ENCODE data around the gene PITPNM3. TPM values are rescaled to one million over a fixed set of nuclear protein-coding genes. Genes with fewer than 3 reads are reported as not detected.
"Not testable (repeated sequence)": the region's sequence is repeated elsewhere in the genome, so short reads cannot be mapped to it uniquely, and the experiment has no call there.

PITPNM3 gene
- total and polyA plus RNA-seq, 4 donors: 0.38 to 3.6 (median 1.2) TPM

GRCh38 chr17:6489016-6489550, 67.3 kb downstream of the PITPNM3 start:
- intact Hi-C loops (cut with DNase I): no loop called here
- Histone ChIP-seq H3K4me3 (ENCODE audit: low read length in 2 of 2) (no peak overlapping the region), H3K4me1 (ENCODE audit: control insufficient read depth in 1 of 2, insufficient read depth in 2 of 2, low read length in 2 of 2) (no peaks in the 10 kb centered on the region), H3K36me3 (ENCODE audit: control insufficient read depth in 1 of 2, insufficient read depth in 2 of 2, low read length in 1 of 2) (no peaks in the 10 kb centered on the region), H3K27me3 (ENCODE audit: control insufficient read depth in 1 of 2, insufficient read depth in 2 of 2, low read length in 1 of 2) (no peaks in the 10 kb centered on the region), H3K9me3 (ENCODE audit: control insufficient read depth, low read length) (no peaks in the 10 kb centered on the region), H3K27ac (ENCODE audit: low read depth in 1 of 2, low read length in 2 of 2) (no peak overlapping the region)
- ATAC-seq (ENCODE audit: low FRiP score): no peak
- 71 to 73% methylated on average over 6 of the region's 6 CpGs for WGBS, 2 donors
- peak; percentile 20 to 67 for DNase-seq

GRCh38 chr17:6488008-6488539, 68.3 kb downstream of the PITPNM3 start:
- Histone ChIP-seq H3K27ac (ENCODE audit: low read depth in 1 of 2, low read length in 2 of 2) (no peak overlapping the region), H3K9me3 (ENCODE audit: control insufficient read depth, low read length) (no peaks in the 10 kb centered on the region), H3K27me3 (ENCODE audit: control insufficient read depth in 1 of 2, insufficient read depth in 2 of 2, low read length in 1 of 2) (no peaks in the 10 kb centered on the region), H3K36me3 (ENCODE audit: control insufficient read depth in 1 of 2, insufficient read depth in 2 of 2, low read length in 1 of 2) (no peaks in the 10 kb centered on the region), H3K4me1 (ENCODE audit: control insufficient read depth in 1 of 2, insufficient read depth in 2 of 2, low read length in 2 of 2) (no peaks in the 10 kb centered on the region), H3K4me3 (ENCODE audit: low read length in 2 of 2) (no peak overlapping the region)
- DNase-seq (peak in 1 of 2 donors; percentile 6), ATAC-seq (ENCODE audit: low FRiP score) (no peak)
- intact Hi-C loops (cut with DNase I): no loop called here
- 75 to 80% methylated on average over 6 of the region's 6 CpGs for WGBS, 2 donors

- Histone ChIP-seq H3K9me3 (ENCODE audit: control insufficient read depth, low read length) (no peaks in the 10 kb centered on the region), H3K27ac (ENCODE audit: low read depth in 1 of 2, low read length in 2 of 2) (no peak overlapping the region), H3K4me3 (ENCODE audit: low read length in 2 of 2) (no peak overlapping the region), H3K27me3 (ENCODE audit: control insufficient read depth in 1 of 2, insufficient read depth in 2 of 2, low read length in 1 of 2) (no peaks in the 10 kb centered on the region), H3K36me3 (ENCODE audit: control insufficient read depth in 1 of 2, insufficient read depth in 2 of 2, low read length in 1 of 2) (no peaks in the 10 kb centered on the region), H3K4me1 (ENCODE audit: control insufficient read depth in 1 of 2, insufficient read depth in 2 of 2, low read length in 2 of 2) (no peaks in the 10 kb centered on the region)
- intact Hi-C loops (cut with DNase I): no loop called here
- ATAC-seq (ENCODE audit: low FRiP score) (no peak), DNase-seq (no peak)
- 50 to 52% methylated on average over 13 of the region's 13 CpGs for WGBS, 2 donors
Measured at GRCh38 chr17:6487251-6488007, 68.9 kb downstream of the PITPNM3 start.

GRCh38 chr17:6485646-6486412, 70.5 kb downstream of the PITPNM3 start:
- Histone ChIP-seq H3K4me3 (ENCODE audit: low read length in 2 of 2) (no peak overlapping the region), H3K27ac (ENCODE audit: low read depth in 1 of 2, low read length in 2 of 2) (no peak overlapping the region), H3K9me3 (ENCODE audit: control insufficient read depth, low read length) (no peaks in the 10 kb centered on the region), H3K36me3 (ENCODE audit: control insufficient read depth in 1 of 2, insufficient read depth in 2 of 2, low read length in 1 of 2) (no peaks in the 10 kb centered on the region), H3K4me1 (ENCODE audit: control insufficient read depth in 1 of 2, insufficient read depth in 2 of 2, low read length in 2 of 2) (no peaks in the 10 kb centered on the region), H3K27me3 (ENCODE audit: control insufficient read depth in 1 of 2, insufficient read depth in 2 of 2, low read length in 1 of 2) (no peaks in the 10 kb centered on the region)
- intact Hi-C loops (cut with DNase I): no loop called here
- no peak for ATAC-seq (ENCODE audit: low FRiP score)
- WGBS, 2 donors: 65 to 72% methylated on average over 5 of the region's 5 CpGs
- DNase-seq: no peak

- Histone ChIP-seq H3K4me1 (ENCODE audit: control insufficient read depth in 1 of 2, insufficient read depth in 2 of 2, low read length in 2 of 2) (no peaks in the 10 kb centered on the region), H3K36me3 (ENCODE audit: control insufficient read depth in 1 of 2, insufficient read depth in 2 of 2, low read length in 1 of 2) (no peaks in the 10 kb centered on the region), H3K4me3 (ENCODE audit: low read length in 2 of 2) (no peak overlapping the region), H3K27ac (ENCODE audit: low read depth in 1 of 2, low read length in 2 of 2) (no peak overlapping the region), H3K27me3 (ENCODE audit: control insufficient read depth in 1 of 2, insufficient read depth in 2 of 2, low read length in 1 of 2) (no peaks in the 10 kb centered on the region), H3K9me3 (ENCODE audit: control insufficient read depth, low read length) (no peaks in the 10 kb centered on the region)
- DNase-seq: no peak
- WGBS, 2 donors: 87 to 92% methylated on average over 16 of the region's 16 CpGs
- intact Hi-C loops (cut with DNase I): no loop called here
- ATAC-seq (ENCODE audit: low FRiP score): no peak
Measured at GRCh38 chr17:6483507-6483906, 72.8 kb downstream of the PITPNM3 start.

GRCh38 chr17:6482796-6483195, 73.6 kb downstream of the PITPNM3 start:
- H3K4me1 ChIP-seq (ENCODE audit: control insufficient read depth in 1 of 2, insufficient read depth in 2 of 2, low read length in 2 of 2); intact Hi-C loops (cut with DNase I); H3K36me3 ChIP-seq (ENCODE audit: control insufficient read depth in 1 of 2, insufficient read depth in 2 of 2, low read length in 1 of 2); H3K9me3 ChIP-seq (ENCODE audit: control insufficient read depth, low read length); H3K27me3 ChIP-seq (ENCODE audit: control insufficient read depth in 1 of 2, insufficient read depth in 2 of 2, low read length in 1 of 2); H3K27ac ChIP-seq (ENCODE audit: low read depth in 1 of 2, low read length in 2 of 2); H3K4me3 ChIP-seq (ENCODE audit: low read length in 2 of 2); ATAC-seq (ENCODE audit: low FRiP score); DNase-seq: not testable (repeated sequence)
- 70 to 77% methylated on average over 10 of the region's 10 CpGs for whole genome bisulfite sequencing, 2 donors

GRCh38 chr17:6482105-6482455, 74.3 kb downstream of the PITPNM3 start:
- ATAC-seq (ENCODE audit: low FRiP score): no peak
- no peak overlapping the region for H3K27ac ChIP-seq (ENCODE audit: low read depth in 1 of 2, low read length in 2 of 2)
- H3K27me3 ChIP-seq (ENCODE audit: control insufficient read depth in 1 of 2, insufficient read depth in 2 of 2, low read length in 1 of 2): no peaks in the 10 kb centered on the region
- H3K4me1 ChIP-seq (ENCODE audit: control insufficient read depth in 1 of 2, insufficient read depth in 2 of 2, low read length in 2 of 2): no peaks in the 10 kb centered on the region
- intact Hi-C loops (cut with DNase I): no loop called here
- H3K36me3 ChIP-seq (ENCODE audit: control insufficient read depth in 1 of 2, insufficient read depth in 2 of 2, low read length in 1 of 2): no peaks in the 10 kb centered on the region
- WGBS, 2 donors: 83 to 86% methylated on average over 6 of the region's 6 CpGs
- no peak for DNase-seq
- H3K9me3 ChIP-seq (ENCODE audit: control insufficient read depth, low read length): no peaks in the 10 kb centered on the region
- no peak overlapping the region for H3K4me3 ChIP-seq (ENCODE audit: low read length in 2 of 2)

GRCh38 chr17:6480303-6480675, 76.1 kb downstream of the PITPNM3 start:
- ATAC-seq (ENCODE audit: low FRiP score) (no peak), DNase-seq (no peak)
- Histone ChIP-seq H3K4me3 (ENCODE audit: low read length in 2 of 2) (no peak overlapping the region), H3K27ac (ENCODE audit: low read depth in 1 of 2, low read length in 2 of 2) (no peak overlapping the region), H3K27me3 (ENCODE audit: control insufficient read depth in 1 of 2, insufficient read depth in 2 of 2, low read length in 1 of 2) (no peaks in the 10 kb centered on the region), H3K9me3 (ENCODE audit: control insufficient read depth, low read length) (no peaks in the 10 kb centered on the region), H3K36me3 (ENCODE audit: control insufficient read depth in 1 of 2, insufficient read depth in 2 of 2, low read length in 1 of 2) (no peaks in the 10 kb centered on the region), H3K4me1 (ENCODE audit: control insufficient read depth in 1 of 2, insufficient read depth in 2 of 2, low read length in 2 of 2) (no peaks in the 10 kb centered on the region)
- intact Hi-C loops (cut with DNase I): no loop called here
- 35 to 43% methylated on average over 9 of the region's 9 CpGs for WGBS, 2 donors
